HG02623 (cell line): ENCODE data around the gene METTL1.
A peak's percentile ranks its signal among the peaks of the same experiment; 100 is the strongest.
"Not testable (repeated sequence)": the region's sequence is repeated elsewhere in the genome, so short reads cannot be mapped to it uniquely, and the experiment has no call there.

Source experiments
- ATAC-seq: cut with Tn5 transposase; IDR thresholded peaks from one replicate; pipeline ENCODE4 v1.9.1; 2021; ENCODE audit warnings: moderate library complexity; ENCODE audit not compliant: unreplicated experiment

Gene METTL1

GRCh38 chr12:57797933-57798332, 26.0 kb upstream of the METTL1 start:
- ATAC-seq = no peak

GRCh38 chr12:57796996-57797395, 25.1 kb upstream of the METTL1 start:
- ATAC-seq = no peak

- no peak for ATAC-seq
Measured at GRCh38 chr12:57795354-57795753, 23.4 kb upstream of the METTL1 start.

GRCh38 chr12:57793920-57794319, 22.0 kb upstream of the METTL1 start:
- no peak for ATAC-seq

- ATAC-seq = no peak
Measured at GRCh38 chr12:57783861-57784260, 12.0 kb upstream of the METTL1 start.

- ATAC-seq = no peak
Measured at GRCh38 chr12:57783466-57783801, 11.5 kb upstream of the METTL1 start.

GRCh38 chr12:57782608-57783465, 10.9 kb upstream of the METTL1 start, which contains the start of gene TSFM:
TSFM (plus strand) TSS chr12:57782787; CDS start chr12:57782802, 15 bp downstream.
- peak; percentile 77 for ATAC-seq

- ATAC-seq = no peak
Measured at GRCh38 chr12:57782243-57782607, 10.3 kb upstream of the METTL1 start.

GRCh38 chr12:57781801-57782200, 9.9 kb upstream of the METTL1 start:
- no peak for ATAC-seq

- ATAC-seq = no peak
Measured at GRCh38 chr12:57781244-57781643, 9.3 kb upstream of the METTL1 start.

- no peak for ATAC-seq
Measured at GRCh38 chr12:57780284-57780897, 8.5 kb upstream of the METTL1 start.

- no peak for ATAC-seq
Measured at GRCh38 chr12:57779736-57780135, 7.8 kb upstream of the METTL1 start.

GRCh38 chr12:57777911-57778310, 6.0 kb upstream of the METTL1 start:
- ATAC-seq = no peak

- no peak for ATAC-seq
Measured at GRCh38 chr12:57777367-57777766, 5.5 kb upstream of the METTL1 start.

- no peak for ATAC-seq
Measured at GRCh38 chr12:57776247-57776587, 4.3 kb upstream of the METTL1 start.

GRCh38 chr12:57775563-57776246, 3.8 kb upstream of the METTL1 start:
- ATAC-seq = no peak

- ATAC-seq = no peak
Measured at GRCh38 chr12:57775044-57775443, 3.1 kb upstream of the METTL1 start.

GRCh38 chr12:57774634-57775033, 2.7 kb upstream of the METTL1 start:
- ATAC-seq = not testable (repeated sequence)

- peak; percentile 26 for ATAC-seq
Measured at GRCh38 chr12:57772429-57773322, 771 bp upstream of the METTL1 start, which contains the start of gene EEF1AKMT3. EEF1AKMT3 (plus strand) TSS chr12:57772614; CDS start chr12:57772725, 111 bp downstream.

GRCh38 chr12:57771236-57771872, 551 bp downstream of the METTL1 start:
- ATAC-seq = peak; percentile 62
